Osteocyte (in vitro differentiated cells): ENCODE measurements around the gene NRSN1. TPM values are rescaled to one million over a fixed set of nuclear protein-coding genes. Genes with fewer than 3 reads are reported as not detected.

Experiments
- DNase-seq: peaks from one replicate; pipeline ENCODE4 v3.0.0; 2021; ENCODE audit warnings: mixed read lengths; ENCODE audit not compliant: unreplicated experiment; ENCODE audit errors: extremely low spot score
- H3K27ac Mint-ChIP-seq: one replicate; pipeline ENCODE4 v1.8.0; 2021; ENCODE audit warnings: mild to moderate bottlenecking, mixed read lengths; ENCODE audit not compliant: unreplicated experiment
- H3K27me3 Mint-ChIP-seq: one replicate; pipeline ENCODE4 v1.8.0; 2021; ENCODE audit warnings: mixed read lengths; ENCODE audit not compliant: unreplicated experiment
- H3K36me3 Mint-ChIP-seq: one replicate; pipeline ENCODE4 v1.8.0; 2021; ENCODE audit warnings: mixed read lengths; ENCODE audit not compliant: unreplicated experiment
- H3K4me1 Mint-ChIP-seq: one replicate; pipeline ENCODE4 v1.8.0; 2021; ENCODE audit warnings: mixed read lengths; ENCODE audit not compliant: unreplicated experiment
- H3K4me3 Mint-ChIP-seq: one replicate; pipeline ENCODE4 v1.8.0; 2021; ENCODE audit warnings: mild to moderate bottlenecking, moderate library complexity, mixed read lengths; ENCODE audit not compliant: unreplicated experiment
- H3K9me3 Mint-ChIP-seq: one replicate; pipeline ENCODE4 v1.8.0; 2021; ENCODE audit warnings: mixed read lengths; ENCODE audit not compliant: unreplicated experiment
- CTCF ChIP-seq: fragments of 200-600 bp; sonication (generic); IDR thresholded peaks from 2 replicates; pipeline ENCODE4 v1.5.0; 2021; ENCODE audit warnings: antibody characterized with exemption, mild to moderate bottlenecking, moderate library complexity
- total RNA-seq: library from RNA; stranded (reverse); gene quantifications from 2 replicates; pipeline ENCODE4 v1.2.1, GENCODE V29; 2021

The NRSN1 gene
- total RNA-seq, 1 donor from 2014 or later: not detected

- H3K36me3 Mint-ChIP-seq: no peaks in the 10 kb centered on the region
- H3K4me1 Mint-ChIP-seq: no peaks in the 10 kb centered on the region
- H3K27ac Mint-ChIP-seq: no peak overlapping the region
- DNase-seq: no peak
- H3K4me3 Mint-ChIP-seq: no peak overlapping the region
- H3K9me3 Mint-ChIP-seq: peaks cover 3% of the 10 kb centered on the region
- TF ChIP-seq CTCF: no peak
- no peaks in the 10 kb centered on the region for H3K27me3 Mint-ChIP-seq
These were observed 33.6 kb upstream of the NRSN1 start for GRCh38 chr6:24092407-24092806.

- Mint-ChIP-seq H3K4me1 (no peaks in the 10 kb centered on the region), H3K4me3 (no peak overlapping the region), H3K36me3 (no peaks in the 10 kb centered on the region), H3K9me3 (peaks cover 3% of the 10 kb centered on the region), H3K27ac (no peak overlapping the region), H3K27me3 (no peaks in the 10 kb centered on the region)
- TF ChIP-seq CTCF: no peak
- DNase-seq: no peak
These were observed 32.6 kb upstream of the NRSN1 start for GRCh38 chr6:24093381-24093780.

GRCh38 chr6:24099181-24099580, 26.8 kb upstream of the NRSN1 start:
- DNase-seq: no peak
- Mint-ChIP-seq H3K4me1 (no peaks in the 10 kb centered on the region), H3K9me3 (no peaks in the 10 kb centered on the region), H3K4me3 (no peak overlapping the region), H3K36me3 (no peaks in the 10 kb centered on the region), H3K27me3 (no peaks in the 10 kb centered on the region), H3K27ac (no peak overlapping the region)
- no peak for TF ChIP-seq CTCF

- no peak overlapping the region for H3K27ac Mint-ChIP-seq
- H3K36me3 Mint-ChIP-seq: no peaks in the 10 kb centered on the region
These were observed 25.8 kb upstream of the NRSN1 start for GRCh38 chr6:24100024-24100769.

GRCh38 chr6:24100770-24101155, 25.3 kb upstream of the NRSN1 start:
- H3K27me3 Mint-ChIP-seq: no peaks in the 10 kb centered on the region
- H3K4me3 Mint-ChIP-seq: no peak overlapping the region
- no peak overlapping the region for H3K27ac Mint-ChIP-seq
- no peak for DNase-seq
- TF ChIP-seq CTCF: no peak
- H3K9me3 Mint-ChIP-seq: no peaks in the 10 kb centered on the region
- H3K36me3 Mint-ChIP-seq: no peaks in the 10 kb centered on the region
- no peaks in the 10 kb centered on the region for H3K4me1 Mint-ChIP-seq

More at GRCh38 chr6:24100024-24100769, 25.8 kb upstream of the NRSN1 start:
- Mint-ChIP-seq H3K4me1 (no peaks in the 10 kb centered on the region), H3K4me3 (no peak overlapping the region), H3K27me3 (no peaks in the 10 kb centered on the region), H3K9me3 (no peaks in the 10 kb centered on the region)
- DNase-seq: no peak
- TF ChIP-seq CTCF: no peak
